Psoas muscle (tissue), 8 donors: ENCODE results near the gene RALGPS2. TPM values are rescaled to one million over a fixed set of nuclear protein-coding genes. Genes with fewer than 3 reads are reported as not detected.

Experiments
- ATAC-seq, 4 donors: fragments of 200-7000 bp; cut with Tn5 transposase; one replicate each; pipeline ENCODE4 v1.9.1; 2020; ENCODE audit warnings: moderate library complexity in 3 of 4, mild to moderate bottlenecking in 2 of 4
- DNase-seq, 2 donors: peaks; one replicate each; pipeline ENCODE4 v3.0.0-alpha.2; 2020
- H3K27ac ChIP-seq: fragments of 200-600 bp; one replicate; pipeline ENCODE4 v1.8.0; 2022
- H3K27me3 ChIP-seq, 3 donors: fragments of 200-600 bp in 1 of 3; one replicate each; pipeline versions ENCODE4 v1.6.1 to v1.8.0; 2013 to 2022; ENCODE audit warnings: low read length in 2 of 3, mild to moderate bottlenecking in 2 of 3, moderate library complexity in 1 of 3; ENCODE audit not compliant: insufficient read depth in 3 of 3
- H3K36me3 ChIP-seq, 2 donors: fragments of 200-600 bp in 1 of 2; one replicate each; pipeline versions ENCODE4 v1.6.1 to v1.8.0; 2013 to 2022; ENCODE audit warnings: low read depth in 1 of 2, mild to moderate bottlenecking in 1 of 2, moderate library complexity in 1 of 2; ENCODE audit not compliant: insufficient read depth in 1 of 2
- H3K4me1 ChIP-seq: fragments of 200-600 bp; one replicate; pipeline ENCODE4 v1.8.0; 2022
- H3K4me3 ChIP-seq: fragments of 200-600 bp; one replicate; pipeline ENCODE4 v1.8.0; 2022; ENCODE audit warnings: mild to moderate bottlenecking
- H3K9me3 ChIP-seq: fragments of 200-600 bp; one replicate; pipeline ENCODE4 v1.8.0; 2022
- WGBS, 3 donors: extraction: QIAGEN DNeasy Blood & Tissue Kit; methylation state at CpG; one replicate each; pipeline versions ENCODE4 v1.1.6 to v1.1.7; 2013; 5-methylcytosine and 5-hydroxymethylcytosine counted together
- intact Hi-C, 2 donors: fragments of 100-400 bp; cut with DNase I; formaldehyde crosslinking; loops; one replicate each; pipeline versions ENCODE4 v1.11.0 to v1.14.2; 2022
- polyA plus RNA-seq, 3 donors: library from polyadenylated mRNA; stranded (reverse); fragments of 200-250 nt; gene quantifications; one replicate each; pipeline ENCODE4 v1.2.3, GENCODE V29; 2013
- total RNA-seq, 4 donors: library from RNA; stranded (reverse); fragmentation: NEBNext Ultra II Directional in 2 of 4; extraction: Animal tissue kit (Norgen Biotek cat#: 25700) in 2 of 4; gene quantifications; one replicate each; pipeline versions ENCODE4 v1.2.1 to v1.2.4, GENCODE V29; 2021 to 2023
- TF ChIP-seq, protein P1 (sequence below): fragments of 200-600 bp; IDR thresholded peaks from one replicate; pipeline ENCODE4 v1.8.0; 2022; ENCODE audit warnings: antibody characterized with exemption
- donor health status: healthy with polysubstance abuse.
- donor health status: DM: no; HTN: no; CAD: no; lungs with moderate emphysema.
- donor health status: Bipolar disorder and iron deficiency.
- donor health status: healthy.
- donor health status: DM: yes; HTN: yes; CAD: no.
- donor health status: DM: no; HTN: no; CAD: no.
- donor health status: DM: no; HTN: no; CAD: no.
- donor health status: DM: yes; HTN: yes; CAD: no.

RALGPS2 gene
- total and polyA plus RNA-seq, 7 donors = 0.69 to 6.2 (median 2.4) TPM

DNA sequence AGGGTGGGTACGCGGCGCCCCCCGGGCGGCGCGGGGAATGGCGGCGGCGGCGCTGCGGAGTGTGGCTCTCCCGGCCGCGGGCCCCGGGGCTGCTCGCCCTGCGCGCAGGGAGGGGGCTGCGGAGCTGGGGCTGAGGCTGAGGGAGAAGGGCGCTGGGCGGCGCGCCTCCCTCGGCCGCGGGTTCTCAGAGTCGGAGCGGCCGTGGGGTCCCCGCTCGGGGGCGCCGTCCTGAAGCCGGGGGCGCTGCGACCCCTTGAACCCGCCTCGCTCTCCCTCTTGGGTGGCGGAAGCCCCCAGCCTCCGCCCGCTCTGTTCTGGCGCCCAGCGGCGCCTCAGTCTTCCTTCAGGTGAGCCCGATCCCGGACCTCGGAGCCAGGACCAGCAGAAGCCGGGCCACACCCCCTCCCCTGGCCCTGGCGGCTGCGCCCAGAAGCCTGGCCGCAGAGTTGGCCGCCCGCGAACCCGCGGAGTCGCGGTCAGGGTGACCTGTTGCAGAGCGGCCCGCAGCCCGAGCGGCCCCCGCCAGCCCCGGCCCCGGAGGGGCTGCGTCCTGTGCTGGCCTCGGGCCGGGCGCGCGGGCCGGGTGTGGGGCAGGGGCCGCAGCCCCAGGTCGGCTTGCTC is 532 bp downstream of the RALGPS2 start:
- TF ChIP-seq, protein P1, sequence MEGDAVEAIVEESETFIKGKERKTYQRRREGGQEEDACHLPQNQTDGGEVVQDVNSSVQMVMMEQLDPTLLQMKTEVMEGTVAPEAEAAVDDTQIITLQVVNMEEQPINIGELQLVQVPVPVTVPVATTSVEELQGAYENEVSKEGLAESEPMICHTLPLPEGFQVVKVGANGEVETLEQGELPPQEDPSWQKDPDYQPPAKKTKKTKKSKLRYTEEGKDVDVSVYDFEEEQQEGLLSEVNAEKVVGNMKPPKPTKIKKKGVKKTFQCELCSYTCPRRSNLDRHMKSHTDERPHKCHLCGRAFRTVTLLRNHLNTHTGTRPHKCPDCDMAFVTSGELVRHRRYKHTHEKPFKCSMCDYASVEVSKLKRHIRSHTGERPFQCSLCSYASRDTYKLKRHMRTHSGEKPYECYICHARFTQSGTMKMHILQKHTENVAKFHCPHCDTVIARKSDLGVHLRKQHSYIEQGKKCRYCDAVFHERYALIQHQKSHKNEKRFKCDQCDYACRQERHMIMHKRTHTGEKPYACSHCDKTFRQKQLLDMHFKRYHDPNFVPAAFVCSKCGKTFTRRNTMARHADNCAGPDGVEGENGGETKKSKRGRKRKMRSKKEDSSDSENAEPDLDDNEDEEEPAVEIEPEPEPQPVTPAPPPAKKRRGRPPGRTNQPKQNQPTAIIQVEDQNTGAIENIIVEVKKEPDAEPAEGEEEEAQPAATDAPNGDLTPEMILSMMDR = no peak
- 0 to 2% (median 1%) methylated on average over 24 to 75 of the region's 75 CpGs for WGBS, 3 donors
- DNase-seq (peak; percentile 50 to 66), ATAC-seq (peak; percentile 50 to 65 (median 61))
- Histone ChIP-seq H3K4me3 (peak overlapping the region; percentile 86), H3K9me3 (no peaks in the 10 kb centered on the region), H3K27ac (peak overlapping the region; percentile 61), H3K36me3 (no peaks in the 10 kb centered on the region), H3K4me1 (no peaks in the 10 kb centered on the region), H3K27me3 (no peaks in the 10 kb centered on the region)
- intact Hi-C loops = no loop called here

DNA sequence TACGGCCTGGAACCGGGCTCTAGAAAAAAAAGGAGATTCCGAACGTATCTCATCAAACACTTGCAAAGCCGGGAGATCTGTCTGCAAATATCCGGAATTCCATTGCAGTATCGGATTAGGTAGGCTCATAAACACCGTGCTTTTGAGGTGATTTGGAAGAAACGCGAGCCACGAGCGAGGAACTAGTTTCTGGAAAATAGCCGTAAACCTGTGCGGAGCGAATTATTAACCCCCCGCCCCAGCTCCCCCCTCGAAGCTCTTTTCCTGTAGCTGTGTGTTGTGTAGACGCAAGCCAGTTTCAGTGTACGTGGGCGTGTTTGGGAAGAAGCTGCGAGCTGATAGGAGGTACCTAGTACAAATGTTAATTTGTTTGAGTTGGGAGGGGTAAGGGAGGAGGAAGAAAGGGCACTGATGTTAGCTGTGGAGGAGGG is 1.1 kb downstream of the RALGPS2 start:
- Histone ChIP-seq H3K27ac (peak overlapping the region; percentile 61), H3K9me3 (no peaks in the 10 kb centered on the region), H3K4me3 (peak overlapping the region; percentile 86), H3K4me1 (no peaks in the 10 kb centered on the region), H3K27me3 (no peaks in the 10 kb centered on the region), H3K36me3 (no peaks in the 10 kb centered on the region)
- ATAC-seq = peak; percentile 68 to 77 (median 75)
- intact Hi-C loops = no loop called here
- peak; percentile 43 to 56 for DNase-seq
- WGBS, 3 donors = 0% methylated on average over 21 of the region's 21 CpGs
- TF ChIP-seq, protein P1 = no peak

DNA sequence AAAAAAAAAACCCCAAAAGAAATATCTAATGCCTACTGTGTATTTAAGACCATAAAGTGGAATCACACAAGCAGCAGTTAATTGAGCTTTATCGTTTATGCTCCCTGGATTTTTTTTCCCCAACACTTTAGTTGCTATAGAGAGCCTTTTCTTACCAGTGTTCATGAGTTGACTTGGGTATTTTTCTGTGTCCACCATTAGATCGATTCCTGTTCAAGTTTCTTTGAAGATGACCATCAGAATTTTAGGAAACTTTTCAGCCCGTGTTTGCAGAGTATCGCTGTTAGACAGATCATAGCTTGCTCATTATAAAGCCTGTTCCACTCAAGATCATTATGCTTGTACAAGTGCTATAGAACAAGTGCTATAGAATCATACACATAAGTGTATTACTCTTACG is 1.5 kb downstream of the RALGPS2 start:
- DNase-seq = no peak
- no peaks in the 10 kb centered on the region for H3K4me1 ChIP-seq
- H3K9me3 ChIP-seq = no peaks in the 10 kb centered on the region
- no peak overlapping the region for H3K27ac ChIP-seq
- H3K27me3 ChIP-seq = no peaks in the 10 kb centered on the region
- intact Hi-C loops = no loop called here
- TF ChIP-seq, protein P1 = no peak
- H3K36me3 ChIP-seq = no peaks in the 10 kb centered on the region
- peak overlapping the region; percentile 86 for H3K4me3 ChIP-seq
- 25 to 39% (median 33%) methylated on average over 5 of the region's 5 CpGs for WGBS, 3 donors
- ATAC-seq = no peak

DNA sequence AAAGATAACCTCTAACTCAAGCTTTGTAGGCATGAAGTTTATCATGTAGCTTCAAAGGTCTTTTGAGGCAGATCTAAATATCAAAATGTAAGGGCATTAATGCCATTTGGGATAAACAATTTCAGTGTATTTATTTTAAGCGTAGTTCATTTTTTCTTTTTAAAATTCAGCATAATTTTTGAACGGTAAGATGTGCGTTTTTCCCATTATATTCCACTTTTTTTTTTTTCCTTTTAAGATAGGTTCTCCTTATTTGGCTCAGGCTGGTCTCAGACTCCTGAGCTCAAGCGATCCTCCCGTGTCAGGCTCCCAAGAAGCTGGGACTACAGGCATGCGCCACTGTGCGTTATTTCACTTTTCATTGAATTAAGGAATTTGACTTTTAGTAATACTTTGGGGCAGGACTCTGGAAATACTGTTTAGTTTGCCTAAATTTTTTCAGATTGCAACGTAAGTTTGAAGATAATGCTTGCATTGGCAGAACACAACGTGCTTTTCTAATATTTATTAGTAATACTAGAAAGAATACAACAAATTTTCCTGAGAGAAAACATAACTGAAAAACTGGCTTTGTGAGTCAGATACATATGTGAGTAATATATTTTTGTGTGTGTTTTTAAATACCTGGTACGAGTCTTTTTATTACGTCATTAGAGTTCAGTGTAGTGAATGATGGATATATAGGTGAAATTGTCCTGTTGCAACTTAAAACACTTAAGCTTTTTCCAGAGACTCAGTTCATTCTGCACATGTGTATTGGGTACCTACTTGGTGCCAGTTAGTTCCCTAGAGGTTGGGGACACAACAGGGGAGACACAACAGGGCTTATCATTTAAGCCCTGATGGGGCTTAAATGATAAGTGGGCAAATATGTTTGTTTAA is 2.2 kb downstream of the RALGPS2 start:
- H3K4me3 ChIP-seq = peak overlapping the region; percentile 86
- intact Hi-C loops = no loop called here
- H3K36me3 ChIP-seq = no peaks in the 10 kb centered on the region
- TF ChIP-seq, protein P1 = no peak
- WGBS, 3 donors = 58 to 75% (median 68%) methylated on average over 11 of the region's 11 CpGs
- ATAC-seq (no peak), DNase-seq (no peak)
- no peaks in the 10 kb centered on the region for H3K4me1 ChIP-seq
- no peaks in the 10 kb centered on the region for H3K9me3 ChIP-seq
- H3K27me3 ChIP-seq = no peaks in the 10 kb centered on the region
- no peak overlapping the region for H3K27ac ChIP-seq
